T-helper 1 cell (primary cell): Measurements from ENCODE around the gene TRIM44.
A peak's percentile ranks its signal among the peaks of the same experiment; 100 is the strongest.
"Not testable (repeated sequence)": the region's sequence is repeated elsewhere in the genome, so short reads cannot be mapped to it uniquely, and the experiment has no call there.

Experiments used
- DNase-seq, 5 donors: peaks; one replicate each; pipeline ENCODE4 v3.0.0-alpha.2; 2012 to 2020

TRIM44 gene

DNA sequence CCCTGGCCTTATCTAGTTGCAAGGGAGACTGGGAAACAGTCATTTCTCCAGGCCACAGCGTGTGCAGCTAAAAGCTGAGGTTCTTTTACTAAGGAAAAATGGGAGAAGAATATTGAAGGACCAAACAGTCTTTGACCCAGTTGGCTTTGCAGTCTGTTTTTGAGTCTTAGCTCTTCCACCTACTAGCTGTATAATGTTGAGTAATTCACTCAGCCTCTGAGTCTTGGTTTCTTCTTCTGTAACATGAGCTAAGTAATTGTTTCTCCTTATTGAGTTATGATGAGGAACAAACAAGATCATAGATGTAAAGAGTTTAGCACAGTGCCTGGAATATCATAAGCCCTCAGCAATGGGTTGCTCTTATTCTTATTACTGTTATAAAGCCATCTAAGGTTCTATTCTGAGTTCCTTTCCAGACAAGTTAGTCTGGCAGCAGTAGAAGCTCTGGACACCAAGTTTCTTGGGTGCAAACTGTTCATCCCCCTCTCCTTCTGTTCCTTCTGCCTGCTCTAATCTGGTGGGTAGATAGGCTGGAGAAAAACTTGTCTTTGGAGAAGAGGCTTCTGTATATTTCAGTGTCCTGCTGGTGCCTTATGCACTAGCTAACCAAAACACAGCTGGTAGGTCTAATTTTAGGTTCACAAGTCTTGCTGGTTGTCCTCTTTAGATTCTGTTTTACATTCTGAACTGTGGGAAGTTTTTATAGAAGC is 13.5 kb downstream of the TRIM44 start:
- no peak for DNase-seq

DNA sequence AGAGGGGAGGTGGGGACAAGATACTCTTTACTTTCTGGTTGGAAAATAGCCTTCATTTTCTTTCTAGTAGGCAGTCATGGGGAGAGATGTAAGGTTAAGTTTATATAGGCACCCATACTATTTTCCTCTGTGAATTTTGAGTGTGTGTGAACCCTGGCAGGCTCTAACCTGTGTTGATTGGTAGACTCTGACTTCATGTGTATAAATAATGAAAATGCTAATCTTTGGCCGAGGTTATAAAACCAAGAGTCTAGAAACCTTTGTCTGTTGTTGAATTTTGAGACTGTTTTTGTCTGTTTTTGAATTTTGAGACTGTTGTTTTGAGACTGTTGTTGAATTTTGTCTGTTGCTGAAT is 14.0 kb downstream of the TRIM44 start:
- DNase-seq: no peak

DNA sequence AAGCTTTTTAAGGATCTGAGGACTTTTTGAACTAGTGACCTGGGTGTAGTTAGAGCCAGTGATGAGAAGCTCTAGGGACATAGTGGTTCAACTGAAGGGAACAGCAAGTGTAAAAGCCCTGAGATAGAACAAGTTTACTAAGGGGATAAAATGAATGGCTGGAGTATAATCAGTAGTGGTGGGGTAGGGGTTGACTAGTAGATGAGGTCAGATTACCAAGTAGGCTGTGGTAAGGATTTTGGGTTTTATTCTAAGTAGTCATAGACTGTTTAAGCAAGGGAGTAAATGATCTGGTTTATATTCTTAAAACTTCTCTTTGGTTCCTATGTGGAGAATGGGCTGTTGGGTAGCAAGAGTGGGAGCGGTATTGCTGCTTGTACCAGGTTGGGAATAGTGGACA is 15.3 kb downstream of the TRIM44 start:
- DNase-seq: no peak

DNA sequence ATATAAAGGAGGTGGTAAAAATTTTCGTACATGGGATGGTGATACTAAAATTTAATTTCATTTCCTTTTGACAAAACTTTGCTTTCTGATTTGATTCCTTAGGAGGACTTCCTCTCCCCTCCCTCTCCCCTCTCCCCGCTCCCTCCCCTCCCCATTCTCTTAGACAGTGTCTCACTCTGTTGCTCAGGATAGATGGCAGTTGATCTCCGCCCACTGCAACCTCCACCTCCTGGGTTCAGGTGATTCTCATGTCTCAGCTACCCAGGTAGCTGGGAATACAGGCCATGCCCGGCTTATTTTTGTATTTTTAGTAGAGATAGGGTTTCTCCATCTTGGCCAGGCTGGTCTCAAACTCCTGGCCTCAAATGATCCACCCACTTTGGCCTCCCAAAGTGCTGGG is 15.9 kb downstream of the TRIM44 start:
- DNase-seq: no peak

DNA sequence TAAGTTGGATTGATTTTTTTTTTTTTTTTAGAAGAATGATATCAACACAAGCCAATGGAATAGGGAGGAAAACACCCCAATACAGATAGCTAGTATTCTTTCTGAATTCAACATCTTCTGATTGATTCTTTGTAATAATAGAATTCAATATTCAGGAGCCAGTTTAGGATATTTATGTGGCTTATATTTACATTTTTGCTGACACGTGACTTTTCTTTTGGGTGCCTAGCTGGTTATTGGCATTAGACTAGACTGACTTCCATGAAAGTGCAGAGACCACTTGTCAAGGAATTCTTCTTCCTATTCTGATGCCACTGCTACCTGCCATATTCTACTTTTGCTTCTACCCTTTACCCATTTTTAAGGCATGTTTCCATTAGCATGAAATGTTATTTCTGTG is 16.4 kb downstream of the TRIM44 start:
- no peak for DNase-seq

DNA sequence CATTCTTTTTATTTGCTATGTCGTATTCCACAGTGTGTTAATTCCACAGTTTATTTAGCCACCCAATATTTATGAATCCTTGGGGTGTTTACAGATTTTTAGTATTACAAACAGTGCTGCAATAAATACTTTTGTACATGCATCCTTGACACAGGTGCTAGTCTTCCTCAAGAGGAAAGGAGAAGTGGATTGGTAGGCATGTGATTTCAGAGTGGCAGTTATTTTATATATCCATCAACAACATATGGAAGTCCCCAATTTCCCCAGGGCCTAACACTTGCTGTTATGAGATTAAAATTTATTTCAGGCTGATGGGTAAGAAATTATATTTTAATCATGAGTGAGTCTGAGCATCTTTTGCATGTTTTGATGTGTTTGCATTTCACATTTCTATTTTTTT is 17.9 kb downstream of the TRIM44 start:
- DNase-seq: no peak

DNA sequence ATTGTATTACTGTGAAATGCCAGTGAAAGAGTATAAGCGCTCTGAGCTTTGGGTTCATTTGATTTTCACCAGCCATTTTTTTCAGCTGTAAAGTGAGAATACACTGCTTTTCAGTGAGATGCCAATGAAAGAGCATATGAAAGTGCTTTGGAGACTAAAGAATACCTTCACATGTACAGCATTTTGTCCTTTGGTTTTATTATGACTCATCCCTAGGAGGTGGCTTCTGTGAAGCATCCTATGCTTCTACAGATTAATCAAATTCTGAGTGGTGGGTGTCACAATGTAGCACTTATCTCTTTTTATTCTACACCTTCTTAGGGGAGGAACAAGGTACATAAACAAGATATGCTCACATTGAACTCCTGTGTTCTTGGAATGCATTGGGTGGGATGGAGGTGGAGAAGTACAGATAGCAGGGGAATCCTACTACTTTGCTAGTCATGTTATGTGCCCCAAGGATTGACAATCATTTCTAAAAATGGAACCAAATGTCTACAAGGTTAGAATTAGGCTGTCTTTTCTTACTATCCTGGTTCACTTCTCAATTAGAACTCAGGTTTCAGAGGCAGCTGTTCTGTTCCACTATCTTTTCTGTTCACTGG is 18.7 kb downstream of the TRIM44 start:
- DNase-seq: peak in 1 of 5 donors; percentile 8

DNA sequence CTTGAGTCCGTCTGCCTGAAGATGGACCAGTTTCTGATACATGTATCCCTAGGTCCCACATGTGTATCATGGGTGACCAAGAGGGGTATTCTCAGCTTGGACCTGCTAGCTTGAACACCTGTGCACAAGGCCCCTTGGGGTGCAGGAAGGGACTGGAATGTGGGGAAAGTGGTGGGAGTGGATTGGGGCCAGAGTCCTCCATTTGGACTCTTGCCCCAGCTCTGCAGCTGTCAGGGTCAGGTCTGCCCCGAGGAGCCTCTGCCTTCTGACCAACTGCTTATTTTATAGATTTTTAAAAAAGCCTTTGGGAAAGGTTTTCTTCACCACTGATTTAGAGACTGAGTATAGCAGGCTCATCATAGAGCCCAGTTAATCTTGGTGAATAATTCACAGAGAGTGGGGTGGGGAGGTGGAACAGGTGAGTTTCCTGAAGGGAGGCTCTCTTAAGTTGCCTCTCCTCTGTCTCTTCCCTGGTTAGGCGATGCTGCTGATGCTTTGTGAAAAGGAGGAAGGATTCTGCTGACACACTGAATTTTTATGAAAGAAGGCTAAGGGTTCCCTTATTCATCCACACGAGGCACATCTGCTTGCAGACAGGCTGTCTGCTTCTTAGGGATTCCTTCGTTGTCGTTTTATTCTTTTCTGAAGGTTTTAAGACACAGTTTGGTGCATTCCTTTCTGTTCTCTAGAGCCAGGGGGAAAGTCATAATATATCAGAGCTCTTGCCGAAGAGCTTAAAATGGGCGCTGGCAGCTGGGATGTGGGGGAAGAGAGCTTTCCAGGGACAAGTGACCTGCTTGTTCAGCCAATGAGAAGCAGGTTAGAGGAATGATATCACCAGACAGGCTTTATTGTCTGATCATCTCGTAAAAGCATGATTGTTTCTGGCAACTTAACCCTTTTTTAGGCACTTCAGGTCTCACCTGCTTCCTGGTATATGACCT is 19.9 kb downstream of the TRIM44 start:
- no peak for DNase-seq

DNA sequence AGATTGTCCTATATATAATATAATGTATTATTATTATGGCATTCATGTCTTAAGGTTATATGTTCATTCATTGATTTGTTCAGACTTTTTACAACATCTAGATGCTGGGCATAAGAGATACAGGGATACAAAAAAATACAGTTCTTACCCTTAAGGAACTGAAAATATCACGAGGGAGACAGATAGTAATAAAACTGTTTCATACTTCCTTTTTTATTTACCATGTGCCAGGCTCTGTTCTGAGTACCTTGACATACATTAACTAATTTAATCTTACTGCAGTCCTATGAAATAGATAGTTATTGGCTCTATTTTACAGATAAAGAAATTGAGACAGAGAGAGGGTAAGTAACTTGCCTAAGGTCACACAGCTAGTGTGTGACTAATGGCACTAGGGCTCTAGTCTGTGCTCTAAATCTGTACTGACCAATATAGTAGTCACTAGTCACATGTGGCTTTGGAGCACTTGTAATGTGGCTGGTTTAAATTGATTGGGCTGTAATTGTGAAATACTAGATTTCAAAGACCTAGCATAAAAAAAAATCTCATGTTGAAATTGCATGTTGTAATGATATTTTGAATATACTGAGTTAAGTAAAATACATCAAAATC is 21.3 kb downstream of the TRIM44 start:
- no peak for DNase-seq

DNA sequence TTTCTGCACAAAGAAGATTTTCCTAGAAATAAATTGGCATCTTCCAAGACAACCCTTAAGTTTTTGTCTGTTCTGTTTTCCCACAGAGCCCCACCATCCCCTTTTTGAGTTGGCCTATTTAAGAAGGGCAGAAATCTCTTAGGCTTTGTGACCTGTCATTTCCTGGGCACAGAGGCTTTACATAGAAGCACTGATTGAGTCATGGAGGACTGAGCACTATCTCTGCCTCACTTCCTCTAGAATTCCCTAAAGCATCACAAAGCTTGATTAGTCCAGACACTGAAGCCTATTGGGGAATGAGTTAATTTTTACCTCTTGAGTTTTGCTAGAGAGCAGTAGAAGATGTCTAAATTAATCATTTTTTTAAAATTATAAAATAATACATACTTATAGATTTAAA is 25.4 kb downstream of the TRIM44 start:
- no peak for DNase-seq

DNA sequence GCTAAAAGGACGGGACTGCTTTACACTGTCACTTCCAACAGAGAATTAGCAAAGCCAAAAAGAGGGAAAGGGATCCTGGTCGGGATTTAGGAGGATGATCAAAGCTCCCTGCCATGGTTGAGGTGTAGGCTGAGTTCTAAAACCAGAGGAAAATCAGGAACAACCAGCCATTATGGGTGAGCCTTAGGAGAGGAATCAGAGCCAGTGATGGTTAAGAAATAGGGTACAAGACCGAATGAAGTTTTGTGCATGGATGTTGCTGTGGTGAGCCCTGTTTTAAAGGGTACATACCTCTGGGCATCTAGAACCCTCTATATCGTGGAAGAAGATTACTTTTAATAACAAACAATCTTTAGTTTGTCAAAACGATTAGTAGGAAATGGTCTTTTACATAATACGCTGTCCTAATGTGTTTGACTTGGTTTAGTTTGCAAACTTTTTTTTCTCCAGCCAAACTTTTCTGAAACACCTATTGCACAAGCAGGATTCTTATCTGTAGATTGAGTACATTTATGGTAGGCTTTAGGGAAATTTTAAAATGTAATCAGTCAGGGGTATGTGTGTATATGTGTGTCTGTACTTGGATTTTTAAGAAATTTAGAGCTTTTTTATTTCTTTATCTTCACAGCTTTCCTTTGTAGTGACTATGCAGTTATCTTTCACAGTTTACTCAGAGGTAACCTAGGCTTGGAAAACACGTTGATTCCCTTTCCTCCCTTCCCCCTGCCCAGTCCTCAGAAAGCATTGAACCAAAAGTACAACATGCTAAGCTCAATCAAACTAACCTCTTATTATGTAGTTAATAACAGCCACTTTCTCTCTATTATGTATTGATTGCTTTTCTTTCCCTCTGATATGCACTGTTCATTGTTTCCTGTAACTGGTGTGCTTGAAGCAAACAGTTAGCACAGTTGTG is 26.8 kb downstream of the TRIM44 start:
- DNase-seq: no peak

DNA sequence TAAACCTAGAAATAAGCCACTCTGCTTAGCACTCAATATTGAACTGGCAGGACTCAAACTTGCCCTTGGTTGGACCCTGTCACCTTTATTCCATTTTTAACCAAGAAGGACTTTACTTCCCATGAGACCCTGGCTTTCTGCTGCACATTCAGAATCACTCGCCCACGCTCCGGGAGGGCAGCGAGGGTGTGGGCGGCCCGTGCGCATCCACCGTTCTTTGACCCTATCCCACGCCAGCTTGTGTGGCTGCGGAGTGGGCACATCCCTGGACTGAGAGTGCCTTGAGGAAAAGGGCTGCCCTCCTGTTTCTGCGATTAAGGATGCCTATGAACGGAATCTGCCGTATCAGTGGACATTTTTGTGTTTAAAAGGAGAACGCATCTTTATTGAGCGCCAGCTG is 39.6 kb downstream of the TRIM44 start:
- DNase-seq: no peak

DNA sequence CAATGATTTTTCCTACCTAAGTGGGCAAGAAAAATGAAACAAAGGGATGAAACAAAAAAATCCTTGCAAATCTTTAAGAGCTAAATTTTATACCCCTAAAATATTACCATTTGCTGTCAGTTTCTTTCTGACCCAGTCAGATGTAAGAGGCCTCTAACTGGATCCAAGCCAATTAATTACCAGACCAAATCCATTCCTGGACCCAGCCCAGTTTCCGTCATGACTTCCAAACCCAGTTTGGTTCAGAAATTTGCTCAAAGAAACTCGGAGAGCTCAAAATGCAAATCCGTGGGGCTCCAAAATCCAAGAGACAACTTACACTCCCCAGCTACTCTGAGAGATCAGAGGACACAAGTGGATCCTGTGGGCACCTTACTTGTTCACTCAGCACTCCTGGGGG is 46.8 kb downstream of the TRIM44 start:
- DNase-seq: no peak

DNA sequence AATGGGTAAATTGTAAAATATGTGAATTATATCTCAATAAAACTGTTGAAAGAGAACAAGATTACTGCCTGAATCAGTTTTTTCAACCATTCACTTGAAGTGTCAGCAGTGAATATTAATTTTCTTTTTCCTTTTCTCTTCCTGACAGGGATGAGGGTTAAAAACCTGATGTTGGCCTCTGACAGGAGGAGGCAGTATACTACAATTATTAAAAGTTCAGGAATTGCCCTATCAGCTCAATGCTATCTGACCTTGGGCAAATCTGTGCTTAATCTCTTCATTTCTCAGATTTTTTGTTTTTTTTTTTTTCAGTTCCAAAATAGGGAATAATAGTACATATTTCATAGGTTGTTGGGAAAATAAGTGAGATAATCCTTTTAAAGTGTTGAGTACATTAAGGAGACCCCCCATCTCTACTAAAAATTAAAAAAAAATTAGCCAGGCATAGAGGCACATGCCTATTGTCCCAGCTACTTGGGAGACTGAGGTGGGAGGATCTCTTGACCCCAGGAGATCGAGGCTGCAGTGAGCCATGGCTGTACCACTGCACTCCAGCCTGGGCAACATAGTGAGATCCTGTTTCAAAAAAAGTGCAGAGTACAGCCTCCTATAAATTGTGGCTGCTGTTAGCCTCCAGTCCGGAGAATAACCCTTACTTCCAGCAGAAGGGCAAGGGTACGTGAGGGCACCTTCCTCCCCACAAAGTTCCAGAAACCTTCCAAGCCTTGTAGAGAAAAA is 48.8 kb downstream of the TRIM44 start:
- DNase-seq: no peak

DNA sequence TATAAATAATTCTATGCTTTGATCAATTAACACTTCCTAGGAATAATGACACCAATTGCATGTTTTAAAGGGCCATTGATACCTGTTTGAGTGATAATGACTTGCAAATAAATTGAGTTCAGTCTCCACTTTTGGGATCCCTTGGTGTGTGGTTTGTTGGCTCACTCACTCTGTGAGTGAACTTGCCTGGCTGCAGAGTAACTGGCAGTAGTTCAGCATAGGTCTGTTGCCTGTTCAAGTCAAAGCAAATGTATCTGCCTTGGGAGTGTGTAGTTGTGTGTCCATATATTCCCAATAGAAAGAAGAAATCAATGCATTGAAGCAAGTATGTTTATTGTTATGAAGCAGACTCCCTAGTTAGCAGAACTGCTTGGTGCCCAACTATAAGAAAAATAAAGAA is 49.3 kb downstream of the TRIM44 start:
- DNase-seq: no peak

DNA sequence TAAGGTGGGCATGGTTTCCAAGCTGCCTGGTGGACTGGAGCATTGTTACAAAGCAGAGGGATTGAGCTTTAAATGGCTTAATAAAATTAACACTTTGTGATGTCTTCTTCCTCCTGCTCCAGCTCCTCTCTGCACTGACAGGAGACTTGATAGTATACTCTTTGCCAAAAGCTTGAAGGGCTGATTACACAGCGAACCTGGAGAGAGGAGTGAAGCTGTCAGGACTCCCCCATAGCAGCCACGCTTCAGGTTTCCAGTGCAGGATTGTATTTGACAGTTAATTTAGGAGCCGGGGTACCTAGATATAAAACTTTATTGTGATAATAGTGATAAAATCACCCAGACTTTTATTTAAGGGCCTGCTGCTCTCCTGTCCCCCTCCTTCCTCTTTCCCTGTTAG is 50.0 kb downstream of the TRIM44 start:
- no peak for DNase-seq

DNA sequence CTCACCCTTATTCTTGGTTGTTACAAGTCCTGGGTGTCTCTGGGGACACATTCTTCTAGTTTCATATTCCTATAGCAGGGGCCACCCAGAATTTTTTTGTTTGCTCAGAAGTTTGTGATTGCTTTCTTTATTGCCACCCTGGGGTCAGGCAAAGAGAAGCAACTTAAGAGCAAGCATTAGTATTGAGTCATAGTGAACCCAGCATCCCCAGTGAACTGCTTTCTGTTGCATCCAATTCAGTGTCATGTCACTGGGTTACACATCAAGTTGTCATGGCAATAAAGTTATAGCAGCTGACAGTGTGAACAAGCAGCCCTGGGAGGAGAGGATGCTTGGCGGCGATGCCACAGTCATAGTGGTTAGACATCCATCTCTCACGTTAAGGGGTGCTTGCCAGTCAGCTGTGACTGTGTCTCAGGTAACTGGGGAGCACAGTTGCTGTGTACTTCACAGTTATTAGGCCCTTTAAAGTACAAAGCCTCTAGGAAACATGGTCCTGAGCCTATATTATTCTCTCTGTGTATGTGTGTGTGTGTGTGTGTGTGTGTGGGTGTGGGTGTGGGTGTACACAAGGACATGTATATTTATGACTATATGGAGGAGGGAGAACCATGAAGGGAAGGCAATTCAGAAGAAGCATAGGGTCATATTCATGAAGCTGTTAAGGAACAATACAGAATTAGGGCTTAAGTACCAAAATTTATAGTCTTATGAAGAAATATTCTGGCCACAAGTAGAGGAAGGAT is 52.5 kb downstream of the TRIM44 start:
- DNase-seq: peak in 1 of 5 donors; percentile 2

DNA sequence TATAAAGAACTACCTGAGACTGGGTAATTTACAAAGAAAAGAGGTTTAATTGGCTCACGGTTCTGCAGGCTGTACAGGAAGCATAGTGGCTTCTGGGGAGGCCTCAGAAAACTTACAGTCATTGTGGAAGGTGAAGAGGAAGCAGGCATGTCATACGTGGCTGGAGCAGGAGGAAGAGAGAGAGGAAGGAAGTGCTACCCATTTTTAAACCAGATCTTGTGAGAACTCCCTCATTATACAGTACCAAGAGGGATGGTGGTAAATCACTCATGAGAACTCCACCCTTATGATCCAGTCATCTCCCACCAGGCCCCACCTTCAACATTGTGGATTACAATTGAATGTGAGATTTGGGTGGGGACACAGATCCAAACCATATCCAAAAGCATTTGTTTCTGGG is 53.1 kb downstream of the TRIM44 start:
- DNase-seq: not testable (repeated sequence)

DNA sequence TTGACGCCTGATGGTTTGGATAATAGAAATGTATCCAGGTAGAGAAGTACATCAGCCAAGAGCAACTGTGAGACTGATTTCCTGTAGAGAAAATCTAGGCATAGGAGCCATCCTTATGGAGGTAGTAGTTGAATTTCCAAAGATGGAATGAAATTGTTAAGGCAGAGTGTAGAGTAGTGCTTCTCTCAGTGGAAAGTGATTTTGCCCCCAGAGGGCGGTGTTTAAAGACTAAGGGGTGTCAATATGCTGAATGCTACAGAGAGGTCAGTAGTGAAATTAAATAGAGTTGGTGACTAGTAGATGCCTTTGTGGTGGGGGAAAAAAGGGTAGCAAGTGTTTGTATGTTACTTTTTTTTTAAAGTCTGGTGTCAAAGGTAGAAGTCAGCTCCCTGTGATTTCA is 54.5 kb downstream of the TRIM44 start:
- DNase-seq: no peak

DNA sequence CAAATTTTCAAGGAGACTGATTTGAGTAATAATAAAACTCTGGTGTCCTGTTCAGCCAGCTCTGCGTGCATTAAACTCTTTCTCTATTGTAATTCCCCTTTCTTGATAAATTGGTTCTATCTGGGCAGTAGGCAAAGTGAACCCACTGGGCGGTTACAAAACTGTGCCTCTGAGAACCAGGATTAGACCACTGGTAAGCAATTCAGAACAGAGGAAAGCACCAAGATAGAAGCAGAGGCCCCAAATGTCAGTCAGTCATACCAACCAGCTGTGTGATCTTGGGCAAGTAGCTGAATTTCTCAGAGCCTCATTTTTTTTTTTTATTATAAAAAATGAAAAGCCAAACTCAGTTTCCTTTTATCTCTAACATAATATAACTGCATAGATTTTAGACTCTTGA is 54.9 kb downstream of the TRIM44 start:
- DNase-seq: no peak
